ENCODE results near the gene SPINK4.

SPINK4 gene

DNA sequence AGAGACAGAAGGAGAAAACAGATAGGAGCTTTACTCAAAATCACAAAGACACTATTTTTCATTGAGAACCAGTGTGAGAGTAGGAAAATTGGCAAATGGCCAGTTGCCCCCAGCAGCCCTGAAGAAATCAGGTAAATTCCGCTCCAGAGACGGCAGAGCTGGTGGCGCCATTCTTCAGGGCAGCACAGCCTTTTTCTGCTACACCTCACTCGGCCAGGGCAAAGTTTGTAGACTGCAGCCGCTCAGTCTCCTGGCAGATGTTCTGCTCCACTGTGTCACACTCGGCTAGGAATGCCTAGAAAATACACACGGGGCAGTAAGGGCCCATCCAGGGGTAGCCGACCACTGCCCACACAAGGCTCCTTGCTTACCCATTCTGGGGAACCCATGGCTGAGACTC lies 15.0 kb downstream of the SPINK4 start:
- Histone ChIP-seq H3K9me3 (ENCODE audit: control insufficient read depth in 5 of 5, low read length in 5 of 5) (no peaks in the 10 kb centered on the region), H3K4me3 (ENCODE audit: low read depth in 1 of 5, low read length in 5 of 5) (no peak overlapping the region), H3K27ac (ENCODE audit: low read depth, low read length) (no peak overlapping the region), H3K36me3 (ENCODE audit: control insufficient read depth in 5 of 5, insufficient read depth in 5 of 5, low read length in 5 of 5) (peaks cover 20 to 82% (median 71%) of the 10 kb centered on the region in 5 donors), H3K9ac (ENCODE audit: low read length in 5 of 5) (no peak overlapping the region), H3K4me1 (ENCODE audit: control insufficient read depth in 5 of 5, insufficient read depth in 5 of 5, low read length in 5 of 5) (peaks cover 0 to 4% (median 0%) of the 10 kb centered on the region in 5 donors), H3K27me3 (ENCODE audit: control insufficient read depth in 5 of 5, insufficient read depth in 4 of 5, low read length in 5 of 5) (no peaks in the 10 kb centered on the region)

DNA sequence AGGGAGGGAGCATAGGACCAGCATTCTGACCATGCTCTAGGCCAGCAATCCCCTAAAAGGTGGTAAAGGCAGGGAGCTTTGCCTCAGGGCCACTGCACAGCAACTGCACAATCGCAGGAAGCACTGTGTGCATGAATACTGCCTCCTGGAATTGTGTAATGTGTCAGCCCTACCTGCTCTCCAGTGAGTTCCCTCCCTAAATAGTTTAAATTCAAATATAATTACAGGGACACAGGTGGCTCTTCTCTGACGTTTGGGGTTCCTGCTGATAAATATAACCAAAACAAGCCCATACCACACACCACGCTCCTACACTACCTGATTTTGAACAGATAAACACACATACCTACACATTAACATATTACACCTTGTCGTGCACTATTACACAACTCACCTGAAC lies 15.5 kb downstream of the SPINK4 start:
- peaks cover 0 to 2% (median 0%) of the 10 kb centered on the region in 5 donors for H3K4me1 ChIP-seq (ENCODE audit: control insufficient read depth in 5 of 5, insufficient read depth in 5 of 5, low read length in 5 of 5)
- no peak overlapping the region for H3K27ac ChIP-seq (ENCODE audit: low read depth, low read length)
- no peak overlapping the region for H3K9ac ChIP-seq (ENCODE audit: low read length in 5 of 5)
- H3K27me3 ChIP-seq (ENCODE audit: control insufficient read depth in 5 of 5, insufficient read depth in 4 of 5, low read length in 5 of 5), result no peaks in the 10 kb centered on the region
- no peak overlapping the region for H3K4me3 ChIP-seq (ENCODE audit: low read depth in 1 of 5, low read length in 5 of 5)
- peaks cover 24 to 85% (median 75%) of the 10 kb centered on the region in 5 donors for H3K36me3 ChIP-seq (ENCODE audit: control insufficient read depth in 5 of 5, insufficient read depth in 5 of 5, low read length in 5 of 5)
- H3K9me3 ChIP-seq (ENCODE audit: control insufficient read depth in 5 of 5, low read length in 5 of 5), result no peaks in the 10 kb centered on the region

GRCh38 chr9:33256236-33256635 lies 16.3 kb downstream of the SPINK4 start:
- peaks cover 31 to 90% (median 80%) of the 10 kb centered on the region in 5 donors for H3K36me3 ChIP-seq (ENCODE audit: control insufficient read depth in 5 of 5, insufficient read depth in 5 of 5, low read length in 5 of 5)
- peaks cover 0 to 2% (median 0%) of the 10 kb centered on the region in 5 donors for H3K4me1 ChIP-seq (ENCODE audit: control insufficient read depth in 5 of 5, insufficient read depth in 5 of 5, low read length in 5 of 5)
- no peak overlapping the region for H3K4me3 ChIP-seq (ENCODE audit: low read depth in 1 of 5, low read length in 5 of 5)
- no peaks in the 10 kb centered on the region for H3K27me3 ChIP-seq (ENCODE audit: control insufficient read depth in 5 of 5, insufficient read depth in 4 of 5, low read length in 5 of 5)
- no peak overlapping the region for H3K27ac ChIP-seq (ENCODE audit: low read depth, low read length)
- H3K9ac ChIP-seq (ENCODE audit: low read length in 5 of 5), result no peak overlapping the region
- no peaks in the 10 kb centered on the region for H3K9me3 ChIP-seq (ENCODE audit: control insufficient read depth in 5 of 5, low read length in 5 of 5)

GRCh38 chr9:33257276-33257675 lies 17.3 kb downstream of the SPINK4 start:
- no peak overlapping the region for H3K27ac ChIP-seq (ENCODE audit: low read depth, low read length)
- H3K36me3 ChIP-seq (ENCODE audit: control insufficient read depth in 5 of 5, insufficient read depth in 5 of 5, low read length in 5 of 5), result peaks cover 34 to 94% (median 87%) of the 10 kb centered on the region in 5 donors
- no peaks in the 10 kb centered on the region for H3K27me3 ChIP-seq (ENCODE audit: control insufficient read depth in 5 of 5, insufficient read depth in 4 of 5, low read length in 5 of 5)
- no peaks in the 10 kb centered on the region for H3K4me1 ChIP-seq (ENCODE audit: control insufficient read depth in 5 of 5, insufficient read depth in 5 of 5, low read length in 5 of 5)
- no peaks in the 10 kb centered on the region for H3K9me3 ChIP-seq (ENCODE audit: control insufficient read depth in 5 of 5, low read length in 5 of 5)
- no peak overlapping the region for H3K4me3 ChIP-seq (ENCODE audit: low read depth in 1 of 5, low read length in 5 of 5)
- H3K9ac ChIP-seq (ENCODE audit: low read length in 5 of 5), result no peak overlapping the region

DNA sequence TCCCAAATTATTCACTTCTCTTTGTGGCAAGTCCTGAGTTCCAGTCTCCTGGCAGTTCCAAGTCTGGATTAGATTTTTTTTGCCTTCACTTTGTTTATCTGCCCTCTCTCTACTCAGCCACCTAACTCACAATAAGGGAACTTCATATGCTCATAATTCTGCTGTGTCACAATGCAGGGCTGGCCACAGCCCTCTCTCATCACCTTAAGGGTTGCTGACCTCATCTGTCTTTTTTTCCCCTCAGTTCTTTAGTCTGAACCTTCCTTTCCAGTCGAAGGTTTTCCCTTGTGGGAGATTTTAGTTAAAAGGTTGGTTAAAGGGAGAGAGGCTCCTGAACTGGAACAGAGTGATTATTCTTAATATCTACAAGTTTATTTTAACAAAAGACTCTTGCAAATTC lies 20.4 kb downstream of the SPINK4 start:
- Histone ChIP-seq H3K4me3 (ENCODE audit: low read depth in 1 of 5, low read length in 5 of 5) (no peak overlapping the region), H3K9me3 (ENCODE audit: control insufficient read depth in 5 of 5, low read length in 5 of 5) (no peaks in the 10 kb centered on the region), H3K27ac (ENCODE audit: low read depth, low read length) (no peak overlapping the region), H3K36me3 (ENCODE audit: control insufficient read depth in 5 of 5, insufficient read depth in 5 of 5, low read length in 5 of 5) (peaks cover 34 to 65% (median 60%) of the 10 kb centered on the region in 5 donors), H3K9ac (ENCODE audit: low read length in 5 of 5) (no peak overlapping the region), H3K27me3 (ENCODE audit: control insufficient read depth in 5 of 5, insufficient read depth in 4 of 5, low read length in 5 of 5) (no peaks in the 10 kb centered on the region), H3K4me1 (ENCODE audit: control insufficient read depth in 5 of 5, insufficient read depth in 5 of 5, low read length in 5 of 5) (peaks cover 0 to 20% (median 17%) of the 10 kb centered on the region in 5 donors)

- Histone ChIP-seq H3K4me3 (ENCODE audit: low read depth in 1 of 5, low read length in 5 of 5) (peak overlapping the region; percentile 88 to 98 (median 95)), H3K36me3 (ENCODE audit: control insufficient read depth in 5 of 5, insufficient read depth in 5 of 5, low read length in 5 of 5) (peaks cover 41 to 58% (median 53%) of the 10 kb centered on the region in 5 donors), H3K27ac (ENCODE audit: low read depth, low read length) (peak overlapping the region; percentile 75), H3K4me1 (ENCODE audit: control insufficient read depth in 5 of 5, insufficient read depth in 5 of 5, low read length in 5 of 5) (peaks cover 2 to 28% (median 24%) of the 10 kb centered on the region in 5 donors), H3K27me3 (ENCODE audit: control insufficient read depth in 5 of 5, insufficient read depth in 4 of 5, low read length in 5 of 5) (no peaks in the 10 kb centered on the region), H3K9ac (ENCODE audit: low read length in 5 of 5) (peak overlapping the region; percentile 71 to 93 (median 90)), H3K9me3 (ENCODE audit: control insufficient read depth in 5 of 5, low read length in 5 of 5) (no peaks in the 10 kb centered on the region)
Measured at GRCh38 chr9:33263131-33264002, 23.4 kb downstream of the SPINK4 start.

- Histone ChIP-seq H3K36me3 (ENCODE audit: control insufficient read depth in 5 of 5, insufficient read depth in 5 of 5, low read length in 5 of 5) (peaks cover 41 to 53% (median 51%) of the 10 kb centered on the region in 5 donors), H3K27me3 (ENCODE audit: control insufficient read depth in 5 of 5, insufficient read depth in 4 of 5, low read length in 5 of 5) (no peaks in the 10 kb centered on the region), H3K9me3 (ENCODE audit: control insufficient read depth in 5 of 5, low read length in 5 of 5) (no peaks in the 10 kb centered on the region), H3K4me3 (ENCODE audit: low read depth in 1 of 5, low read length in 5 of 5) (peak overlapping the region; percentile 88 to 98 (median 95)), H3K4me1 (ENCODE audit: control insufficient read depth in 5 of 5, insufficient read depth in 5 of 5, low read length in 5 of 5) (peaks cover 2 to 28% (median 24%) of the 10 kb centered on the region in 5 donors), H3K27ac (ENCODE audit: low read depth, low read length) (peak overlapping the region; percentile 75), H3K9ac (ENCODE audit: low read length in 5 of 5) (peak overlapping the region; percentile 71 to 93 (median 90))
Measured at GRCh38 chr9:33264003-33264472, 24.1 kb downstream of the SPINK4 start.

DNA sequence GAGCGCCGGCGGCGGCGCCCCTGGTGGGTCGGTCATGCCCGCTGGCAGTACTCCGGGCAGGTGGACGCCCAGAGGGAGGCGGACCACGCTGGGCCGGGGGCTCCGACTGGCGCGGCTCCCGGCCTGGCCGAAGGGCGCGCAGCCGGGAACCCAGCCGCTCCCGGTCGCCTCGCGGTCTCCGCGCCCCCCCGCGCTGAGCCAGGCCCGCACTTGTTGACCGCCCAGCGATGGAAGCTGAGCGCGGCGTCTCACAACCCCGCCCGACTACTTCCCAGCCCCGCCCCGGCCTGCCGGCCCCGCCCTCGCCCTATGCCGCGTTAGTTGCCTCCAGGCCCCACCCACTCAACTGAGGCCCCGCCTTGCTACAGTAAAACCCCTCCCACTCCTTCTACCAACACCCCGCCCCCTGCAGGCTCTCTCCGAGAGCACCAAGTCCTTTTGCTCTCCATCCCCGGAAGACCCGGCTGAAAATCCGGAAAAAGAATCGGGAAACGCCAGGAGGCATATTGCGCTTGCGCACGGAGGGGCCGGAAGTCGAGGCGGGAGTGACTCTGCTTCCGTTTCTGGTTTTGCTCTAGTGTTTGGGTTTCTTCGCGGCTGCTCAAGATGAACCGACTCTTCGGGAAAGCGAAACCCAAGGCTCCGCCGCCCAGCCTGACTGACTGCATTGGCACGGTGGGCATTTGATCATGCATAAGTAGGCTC lies 24.7 kb downstream of the SPINK4 start, which contains the start of the genes BAG1 and CHMP5:
TSS of gene BAG1 (minus strand) at position 236 of the 705 bp plus-strand sequence.
TSS of gene CHMP5 (plus strand) at position 577 of the 705 bp plus-strand sequence. CDS start at position 607, 30 bp downstream.
- Histone ChIP-seq H3K4me1 (ENCODE audit: control insufficient read depth in 5 of 5, insufficient read depth in 5 of 5, low read length in 5 of 5) (peaks cover 2 to 28% (median 24%) of the 10 kb centered on the region in 5 donors), H3K9ac (ENCODE audit: low read length in 5 of 5) (peak within 1 kb of the TSS; percentile 71 to 97 (median 90)), H3K36me3 (ENCODE audit: control insufficient read depth in 5 of 5, insufficient read depth in 5 of 5, low read length in 5 of 5) (peaks cover 35 to 53% (median 46%) of the 10 kb centered on the region in 5 donors), H3K27me3 (ENCODE audit: control insufficient read depth in 5 of 5, insufficient read depth in 4 of 5, low read length in 5 of 5) (no peaks in the 10 kb centered on the region), H3K9me3 (ENCODE audit: control insufficient read depth in 5 of 5, low read length in 5 of 5) (no peaks in the 10 kb centered on the region), H3K27ac (ENCODE audit: low read depth, low read length) (peak within 1 kb of the TSS; percentile 75), H3K4me3 (ENCODE audit: low read depth in 1 of 5, low read length in 5 of 5) (peak within 1 kb of the TSS; percentile 88 to 98 (median 95))

GRCh38 chr9:33265211-33265865 lies 25.4 kb downstream of the SPINK4 start:
- Histone ChIP-seq H3K27ac (ENCODE audit: low read depth, low read length) (peak overlapping the region; percentile 47), H3K9me3 (ENCODE audit: control insufficient read depth in 5 of 5, low read length in 5 of 5) (no peaks in the 10 kb centered on the region), H3K36me3 (ENCODE audit: control insufficient read depth in 5 of 5, insufficient read depth in 5 of 5, low read length in 5 of 5) (peaks cover 31 to 53% (median 44%) of the 10 kb centered on the region in 5 donors), H3K4me1 (ENCODE audit: control insufficient read depth in 5 of 5, insufficient read depth in 5 of 5, low read length in 5 of 5) (peaks cover 2 to 28% (median 24%) of the 10 kb centered on the region in 5 donors), H3K9ac (ENCODE audit: low read length in 5 of 5) (peak overlapping the region; percentile 6 to 97 (median 80)), H3K27me3 (ENCODE audit: control insufficient read depth in 5 of 5, insufficient read depth in 4 of 5, low read length in 5 of 5) (no peaks in the 10 kb centered on the region), H3K4me3 (ENCODE audit: low read depth in 1 of 5, low read length in 5 of 5) (peak overlapping the region; percentile 83 to 93 (median 88))
